Right lobe of liver (tissue), 6 donors: Measurements from ENCODE around the gene ADRA1B. TPM values are rescaled to one million over a fixed set of nuclear protein-coding genes. Genes with fewer than 3 reads are reported as not detected.
"Not testable (repeated sequence)": the region's sequence is repeated elsewhere in the genome, so short reads cannot be mapped to it uniquely, and the experiment has no call there.

Source experiments
- ATAC-seq, 4 donors: fragments of 200-7000 bp; cut with Tn5 transposase; one replicate each; pipeline ENCODE4 v1.9.1; 2020; ENCODE audit warnings: mild to moderate bottlenecking in 4 of 4, moderate library complexity in 4 of 4
- DNase-seq, 3 donors: peaks; one replicate each; pipeline ENCODE4 v3.0.0-alpha.2; 2020
- H3K27ac ChIP-seq, 3 donors: fragments of 200-600 bp; one replicate each; pipeline ENCODE4 v1.8.0; 2022
- H3K27me3 ChIP-seq, 2 donors: fragments of 200-600 bp; one replicate each; pipeline ENCODE4 v1.8.0; 2022
- H3K36me3 ChIP-seq, 4 donors: fragments of 200-600 bp; sonication (generic) in 1 of 4; one replicate each; pipeline versions ENCODE4 v1.5.1 to v1.8.0; 2017 to 2022; ENCODE audit warnings: control low read depth in 1 of 4
- H3K4me1 ChIP-seq, 4 donors: fragments of 200-600 bp; sonication (generic) in 1 of 4; one replicate each; pipeline versions ENCODE4 v1.5.1 to v1.8.0; 2017 to 2022; ENCODE audit warnings: control low read depth in 1 of 4
- H3K4me3 ChIP-seq, 3 donors: fragments of 200-600 bp; one replicate each; pipeline ENCODE4 v1.8.0; 2022
- H3K9me3 ChIP-seq, 4 donors: fragments of 200-600 bp; sonication (generic) in 1 of 4; one replicate each; pipeline versions ENCODE4 v1.5.1 to v1.8.0; 2017 to 2022; ENCODE audit warnings: control low read depth in 1 of 4
- POLR2A ChIP-seq: fragments of 450-650 bp; IDR thresholded peaks from one replicate; pipeline ENCODE4 v1.6.1; 2017; ENCODE audit warnings: antibody characterized with exemption, mild to moderate bottlenecking
- WGBS: methylation state at CpG from one replicate; pipeline ENCODE4 v1.1.6; 2018; ENCODE audit warnings: low coverage, low lambda C conversion rate; ENCODE audit not compliant: insufficient coverage; ENCODE audit errors: missing lambda C conversion rate; 5-methylcytosine and 5-hydroxymethylcytosine counted together
- intact Hi-C, 2 donors: fragments of 100-400 bp; cut with DNase I; formaldehyde crosslinking; loops; one replicate each; pipeline versions ENCODE4 v1.11.2 to v1.14.1; 2022
- total RNA-seq, 6 experiments: library from RNA; depleted of rRNA in 2 of 6; stranded (reverse); fragments of >200 nt in 2 of 6; fragmentation: NEBNext Ultra II Directional in 3 of 6; extraction: Animal tissue kit (Norgen Biotek cat#: 25700) in 3 of 6; gene quantifications; one replicate each; pipeline versions ENCODE4 v1.1.0 to v1.2.4, GENCODE V29; 2016 to 2023
- TF ChIP-seq, protein P1 (sequence below), 4 donors: fragments of 200-600 bp in 3 of 4; fragments of 450-650 bp in 1 of 4; IDR thresholded peaks; one replicate each; pipeline versions ENCODE4 v1.5.1 to v1.8.0; 2016 to 2022; ENCODE audit warnings: antibody characterized with exemption in 4 of 4, mild to moderate bottlenecking in 2 of 4
- donor health status: DM: no; HTN: yes; CAD: no.
- donor health status: DM: no; HTN: no; CAD: no.
- donor health status: DM: no; HTN: no; CAD: no.
- donor health status: DM: no; HTN: yes; CAD: no.
- donor health status: DM: no; HTN: yes; CAD: no.

Gene ADRA1B
- total RNA-seq, 6 experiments from 2014 or later: 7.8 to 17.1 (median 10.2) TPM

DNA sequence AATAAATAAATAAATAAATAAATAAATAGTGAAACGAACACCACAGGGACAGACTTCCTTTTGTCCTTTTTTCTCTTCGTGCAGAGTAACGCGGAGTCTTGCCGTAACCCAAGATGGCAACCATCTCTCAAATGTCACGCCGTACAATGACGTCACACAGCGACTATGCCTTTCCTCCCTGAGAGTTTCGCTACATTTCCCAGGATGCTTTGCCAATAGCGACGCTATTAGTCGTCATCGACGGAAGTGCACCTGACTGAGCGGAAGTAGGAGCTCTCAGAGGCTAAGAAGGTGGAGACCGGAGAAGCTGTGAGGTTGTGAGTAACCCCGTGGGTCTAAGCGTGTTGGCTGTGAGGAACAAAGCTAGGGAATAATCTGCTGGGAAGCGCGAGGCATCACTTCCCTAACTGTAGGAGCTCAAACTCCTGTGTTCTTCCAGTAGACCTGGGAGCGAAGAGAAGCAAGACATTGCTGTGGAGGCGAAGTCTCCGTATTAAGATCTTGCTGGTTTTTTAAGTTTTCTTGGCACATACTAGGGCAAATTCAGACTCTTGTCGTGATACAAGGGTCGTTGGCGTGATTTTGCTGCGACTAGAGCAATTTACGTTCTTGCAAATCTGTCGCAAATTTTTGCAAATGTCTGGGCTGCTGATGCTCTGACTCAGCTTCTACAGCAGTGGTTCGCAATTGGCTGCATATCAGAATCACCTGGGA, 92.8 kb downstream of the ADRA1B start, which contains the start of gene TTC1:
Gene TTC1 (plus strand): TSS at position 263 of the 714 bp plus-strand sequence. CDS start 1,390 bp downstream, outside the sequence.
- ATAC-seq: peak; percentile 99
- under 1% methylated on average over 31 of the region's 31 CpGs for WGBS
- Histone ChIP-seq H3K36me3 (peaks cover 0 to 17% (median 1%) of the 10 kb centered on the region in 4 donors), H3K4me3 (peak within 1 kb of the TSS; percentile 70 to 85 (median 81)), H3K27ac (peak within 1 kb of the TSS; percentile 55 to 71 (median 70)), H3K9me3 (no peaks in the 10 kb centered on the region), H3K4me1 (peaks cover 0 to 18% (median 5%) of the 10 kb centered on the region in 4 donors), H3K27me3 (no peaks in the 10 kb centered on the region)
- peak; percentile 91 to 96 (median 93) for DNase-seq
- intact Hi-C loops: no loop called here
- peak; percentile 79 for TF ChIP-seq POLR2A
- TF ChIP-seq, protein P1, sequence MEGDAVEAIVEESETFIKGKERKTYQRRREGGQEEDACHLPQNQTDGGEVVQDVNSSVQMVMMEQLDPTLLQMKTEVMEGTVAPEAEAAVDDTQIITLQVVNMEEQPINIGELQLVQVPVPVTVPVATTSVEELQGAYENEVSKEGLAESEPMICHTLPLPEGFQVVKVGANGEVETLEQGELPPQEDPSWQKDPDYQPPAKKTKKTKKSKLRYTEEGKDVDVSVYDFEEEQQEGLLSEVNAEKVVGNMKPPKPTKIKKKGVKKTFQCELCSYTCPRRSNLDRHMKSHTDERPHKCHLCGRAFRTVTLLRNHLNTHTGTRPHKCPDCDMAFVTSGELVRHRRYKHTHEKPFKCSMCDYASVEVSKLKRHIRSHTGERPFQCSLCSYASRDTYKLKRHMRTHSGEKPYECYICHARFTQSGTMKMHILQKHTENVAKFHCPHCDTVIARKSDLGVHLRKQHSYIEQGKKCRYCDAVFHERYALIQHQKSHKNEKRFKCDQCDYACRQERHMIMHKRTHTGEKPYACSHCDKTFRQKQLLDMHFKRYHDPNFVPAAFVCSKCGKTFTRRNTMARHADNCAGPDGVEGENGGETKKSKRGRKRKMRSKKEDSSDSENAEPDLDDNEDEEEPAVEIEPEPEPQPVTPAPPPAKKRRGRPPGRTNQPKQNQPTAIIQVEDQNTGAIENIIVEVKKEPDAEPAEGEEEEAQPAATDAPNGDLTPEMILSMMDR (IDR thresholded peaks at IDR 0.05): no peak

DNA sequence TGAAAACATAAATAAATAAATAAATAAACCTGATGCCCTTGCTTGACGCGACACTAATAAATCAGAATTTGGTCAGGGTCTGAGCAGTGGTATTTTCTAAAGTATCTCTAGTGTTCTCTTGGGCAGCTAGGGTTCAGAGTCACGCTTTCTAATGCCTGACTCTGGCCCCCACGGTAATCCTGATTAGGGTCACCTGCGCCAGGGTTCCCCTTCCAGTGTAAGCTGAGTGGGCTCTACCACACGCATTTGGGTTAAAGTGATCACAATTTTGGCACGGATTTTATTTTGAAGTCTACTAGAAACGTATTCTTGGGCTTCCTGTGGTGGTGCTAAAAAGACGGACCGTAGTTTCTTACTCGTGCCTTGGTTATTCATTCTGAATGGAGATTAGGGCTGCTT, 93.3 kb downstream of the ADRA1B start:
- ATAC-seq: peak in 2 of 4 donors; percentile 3 to 6
- DNase-seq: no peak
- Histone ChIP-seq H3K4me3 (peak overlapping the region; percentile 70 to 85 (median 81)), H3K36me3 (peaks cover 0 to 17% (median 1%) of the 10 kb centered on the region in 4 donors), H3K4me1 (peaks cover 0 to 18% (median 5%) of the 10 kb centered on the region in 4 donors), H3K27me3 (no peaks in the 10 kb centered on the region), H3K27ac (peak overlapping the region; percentile 55 to 71 (median 70)), H3K9me3 (no peaks in the 10 kb centered on the region)
- TF ChIP-seq, protein P1 (IDR thresholded peaks at IDR 0.05): no peak
- no peak for TF ChIP-seq POLR2A
- intact Hi-C loops: no loop called here
- WGBS: 4% methylated on average over 7 of the region's 11 CpGs

DNA sequence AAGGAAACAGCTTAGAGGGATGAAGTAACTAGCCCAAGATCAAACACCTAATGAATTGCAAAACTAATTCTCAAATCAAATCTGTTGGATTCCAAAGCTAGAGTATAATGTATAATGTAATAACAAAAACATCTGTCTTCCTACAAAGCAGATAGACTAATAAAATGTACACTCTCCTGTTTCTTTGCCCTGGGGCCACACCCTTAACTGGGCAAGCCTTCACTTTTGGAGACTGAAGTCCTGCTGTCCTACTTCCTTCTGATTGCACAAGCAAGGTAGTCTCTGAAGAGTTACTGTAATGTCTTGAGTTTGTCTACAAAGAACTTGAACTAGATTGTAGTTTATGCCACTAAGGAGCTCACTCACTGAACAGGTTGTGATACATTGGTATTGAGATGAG, 95.2 kb downstream of the ADRA1B start:
- intact Hi-C loops: no loop called here
- no peak for TF ChIP-seq POLR2A
- TF ChIP-seq, protein P1 (IDR thresholded peaks at IDR 0.05): no peak
- Histone ChIP-seq H3K4me1 (peaks cover 0 to 18% (median 5%) of the 10 kb centered on the region in 4 donors), H3K27ac (no peak overlapping the region), H3K27me3 (no peaks in the 10 kb centered on the region), H3K4me3 (no peak overlapping the region), H3K36me3 (peaks cover 0 to 17% (median 1%) of the 10 kb centered on the region in 4 donors), H3K9me3 (no peaks in the 10 kb centered on the region)
- ATAC-seq: no peak
- no peak for DNase-seq

DNA sequence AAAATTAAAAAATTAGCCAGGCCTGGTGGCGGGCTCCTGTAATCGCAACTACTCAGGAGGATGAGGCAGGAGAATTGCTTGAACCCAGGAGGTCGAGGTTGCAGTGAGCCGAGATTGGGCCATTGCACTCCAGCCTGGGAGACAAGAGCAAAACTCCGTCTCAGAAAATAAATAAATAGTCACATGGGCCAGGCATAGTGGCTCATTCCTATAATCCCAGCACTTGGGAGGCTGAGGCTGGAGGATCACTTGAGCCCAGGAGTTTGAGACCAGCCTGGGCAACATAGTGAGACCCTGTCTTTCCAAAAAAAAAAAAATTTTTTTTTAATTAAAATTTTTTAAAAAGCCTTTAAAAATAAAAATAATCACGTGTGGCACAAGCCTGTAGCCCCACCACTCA, 97.9 kb downstream of the ADRA1B start:
- intact Hi-C loops, DNase-seq: not testable (repeated sequence)
- H3K36me3 ChIP-seq: peaks cover 0 to 17% (median 2%) of the 10 kb centered on the region in 4 donors

DNA sequence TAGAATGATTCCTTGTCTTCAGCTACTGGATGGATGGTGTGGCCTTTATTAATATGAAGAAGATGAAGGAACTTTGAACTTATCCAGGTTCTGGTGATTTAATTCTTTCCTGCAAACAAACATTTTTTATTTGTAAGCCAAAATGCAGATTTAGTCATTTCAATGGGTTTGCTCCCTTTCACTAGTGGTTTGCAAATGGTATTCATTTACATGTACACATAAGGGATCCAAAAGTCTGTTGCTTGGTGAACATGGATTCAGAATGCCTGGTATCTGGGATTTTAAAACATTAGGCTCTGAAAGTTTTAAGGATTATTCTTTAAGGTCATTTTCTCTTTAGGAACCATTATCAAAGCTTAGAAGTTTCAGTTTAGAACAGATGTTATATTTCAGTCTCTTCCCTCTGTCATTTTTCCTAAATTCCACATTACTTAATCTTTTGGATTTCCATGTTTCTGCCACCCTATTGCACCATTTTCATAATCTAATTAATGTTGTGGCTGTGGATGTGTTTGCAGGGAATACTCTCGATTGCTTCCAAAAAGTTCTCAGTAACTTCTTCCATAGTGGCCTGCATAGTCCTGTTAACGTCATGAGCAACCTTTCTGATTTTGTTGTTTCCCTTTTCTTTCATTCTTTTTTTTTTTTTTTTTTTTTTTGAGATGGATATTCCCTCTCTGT, 102.8 kb downstream of the ADRA1B start:
- peaks cover 0 to 2% (median 0%) of the 10 kb centered on the region in 4 donors for H3K36me3 ChIP-seq
- WGBS: 76% methylated on average over 2 of the region's 2 CpGs
- no peak for DNase-seq
- no peak for ATAC-seq
- TF ChIP-seq, protein P1 (IDR thresholded peaks at IDR 0.05): no peak
- no peak for TF ChIP-seq POLR2A
- peaks cover 0 to 22% (median 2%) of the 10 kb centered on the region in 4 donors for H3K4me1 ChIP-seq
- H3K4me3 ChIP-seq: no peak overlapping the region
- H3K9me3 ChIP-seq: no peaks in the 10 kb centered on the region
- H3K27ac ChIP-seq: no peak overlapping the region
- intact Hi-C loops: no loop called here
- H3K27me3 ChIP-seq: no peaks in the 10 kb centered on the region

More for the DNA sequence above, 97.9 kb downstream of the ADRA1B start:
- not testable (repeated sequence) for ATAC-seq, H3K9me3 ChIP-seq, H3K27me3 ChIP-seq, H3K4me3 ChIP-seq, H3K27ac ChIP-seq
- WGBS: 86% methylated on average over 6 of the region's 6 CpGs
- H3K4me1 ChIP-seq: peaks cover 0 to 18% (median 5%) of the 10 kb centered on the region in 4 donors
